Neutrophil (primary cell): ENCODE data around the gene MAPK12.

ENCODE experiments used
- H3K27ac ChIP-seq: fragments of 200-600 bp; sonication (generic); 2 replicates; pipeline ENCODE4 v1.5.1; 2016; ENCODE audit warnings: mild to moderate bottlenecking, moderate library complexity
- H3K27me3 ChIP-seq: fragments of 200-600 bp; sonication (generic); 2 replicates; pipeline ENCODE4 v1.6.0; 2016; ENCODE audit warnings: mild to moderate bottlenecking
- H3K36me3 ChIP-seq: fragments of 200-600 bp; sonication (generic); 2 replicates; pipeline ENCODE4 v1.5.1; 2017
- H3K4me1 ChIP-seq, 2 experiments: fragments of 200-600 bp in 1 of 2; sonication (generic) in 1 of 2; 1 replicate in 1 of 2; 2 replicates in 1 of 2; pipeline versions ENCODE4 v1.5.1 to v1.6.1; 2013 to 2016; ENCODE audit warnings: low read depth in 1 of 2, low read length in 1 of 2, mild to moderate bottlenecking in 1 of 2, moderate library complexity in 1 of 2; ENCODE audit not compliant: control insufficient read depth in 1 of 2, insufficient read depth in 1 of 2
- H3K4me3 ChIP-seq, 2 experiments: fragments of 200-600 bp in 1 of 2; sonication (generic) in 1 of 2; 1 replicate in 1 of 2; 2 replicates in 1 of 2; pipeline ENCODE4 v1.5.1; 2013 to 2016; ENCODE audit warnings: low read depth in 1 of 2, low read length in 1 of 2, mild to moderate bottlenecking in 1 of 2, moderate library complexity in 1 of 2
- H3K9me3 ChIP-seq: fragments of 200-600 bp; sonication (generic); 2 replicates; pipeline ENCODE4 v1.5.1; 2016
- TF ChIP-seq, protein P1 (sequence below): fragments of 200-600 bp; sonication (generic); IDR thresholded peaks from 2 replicates; pipeline ENCODE4 v1.5.1; 2016; ENCODE audit warnings: antibody characterized with exemption

Gene MAPK12

DNA sequence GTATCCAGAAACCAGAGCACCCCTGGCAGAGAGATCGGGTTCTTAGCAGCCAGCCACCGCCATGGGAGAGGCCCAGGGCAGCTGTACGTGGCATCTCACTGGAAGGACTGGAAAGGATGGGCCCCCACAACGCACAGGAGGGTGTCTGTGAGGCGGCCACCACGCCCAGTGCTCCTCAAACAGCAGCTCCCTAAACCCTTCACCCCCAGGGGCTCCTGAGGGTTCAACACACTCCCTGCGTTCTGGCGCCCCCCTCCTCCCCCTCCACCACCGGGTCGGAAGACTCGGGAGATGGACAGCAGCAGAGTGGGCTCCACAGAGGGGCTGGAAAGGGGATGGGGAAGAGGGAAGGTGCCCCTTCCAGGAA, 1.1 kb downstream of the MAPK12 start:
- TF ChIP-seq, protein P1, sequence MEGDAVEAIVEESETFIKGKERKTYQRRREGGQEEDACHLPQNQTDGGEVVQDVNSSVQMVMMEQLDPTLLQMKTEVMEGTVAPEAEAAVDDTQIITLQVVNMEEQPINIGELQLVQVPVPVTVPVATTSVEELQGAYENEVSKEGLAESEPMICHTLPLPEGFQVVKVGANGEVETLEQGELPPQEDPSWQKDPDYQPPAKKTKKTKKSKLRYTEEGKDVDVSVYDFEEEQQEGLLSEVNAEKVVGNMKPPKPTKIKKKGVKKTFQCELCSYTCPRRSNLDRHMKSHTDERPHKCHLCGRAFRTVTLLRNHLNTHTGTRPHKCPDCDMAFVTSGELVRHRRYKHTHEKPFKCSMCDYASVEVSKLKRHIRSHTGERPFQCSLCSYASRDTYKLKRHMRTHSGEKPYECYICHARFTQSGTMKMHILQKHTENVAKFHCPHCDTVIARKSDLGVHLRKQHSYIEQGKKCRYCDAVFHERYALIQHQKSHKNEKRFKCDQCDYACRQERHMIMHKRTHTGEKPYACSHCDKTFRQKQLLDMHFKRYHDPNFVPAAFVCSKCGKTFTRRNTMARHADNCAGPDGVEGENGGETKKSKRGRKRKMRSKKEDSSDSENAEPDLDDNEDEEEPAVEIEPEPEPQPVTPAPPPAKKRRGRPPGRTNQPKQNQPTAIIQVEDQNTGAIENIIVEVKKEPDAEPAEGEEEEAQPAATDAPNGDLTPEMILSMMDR, result no peak
- H3K36me3 ChIP-seq, result no peaks in the 10 kb centered on the region
- no peak overlapping the region for H3K4me3 ChIP-seq
- H3K4me1 ChIP-seq, result peaks cover 0 to 4% of the 10 kb centered on the region in 2 experiments
- H3K27me3 ChIP-seq, result peaks cover 75% of the 10 kb centered on the region
- no peaks in the 10 kb centered on the region for H3K9me3 ChIP-seq
- H3K27ac ChIP-seq, result no peak overlapping the region

DNA sequence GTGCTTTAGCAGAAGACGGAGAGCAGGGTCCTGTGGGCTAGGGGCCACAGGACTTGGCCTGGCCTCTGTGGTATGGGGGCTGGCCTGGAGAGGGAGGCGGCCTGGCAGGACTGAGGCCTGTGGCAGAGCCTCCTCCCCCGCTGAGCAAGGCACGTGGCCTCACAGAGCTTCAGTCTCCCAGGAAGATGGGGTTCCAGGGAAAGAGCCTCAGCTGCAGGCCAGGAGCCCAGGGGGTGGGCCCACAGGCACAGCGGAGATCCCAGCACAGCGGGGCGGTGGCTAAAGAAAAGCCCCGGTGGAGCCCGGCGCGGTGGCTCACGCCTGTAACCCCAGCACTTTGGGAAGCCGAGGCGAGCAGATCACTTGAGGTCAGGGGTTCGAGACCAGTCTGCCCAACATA, 2.2 kb downstream of the MAPK12 start:
- Histone ChIP-seq H3K27me3 (peaks cover 64% of the 10 kb centered on the region), H3K9me3 (no peaks in the 10 kb centered on the region), H3K36me3 (no peaks in the 10 kb centered on the region), H3K4me1 (peaks cover 0 to 4% of the 10 kb centered on the region in 2 experiments), H3K27ac (no peak overlapping the region), H3K4me3 (no peak overlapping the region)
- TF ChIP-seq, protein P1, result no peak

DNA sequence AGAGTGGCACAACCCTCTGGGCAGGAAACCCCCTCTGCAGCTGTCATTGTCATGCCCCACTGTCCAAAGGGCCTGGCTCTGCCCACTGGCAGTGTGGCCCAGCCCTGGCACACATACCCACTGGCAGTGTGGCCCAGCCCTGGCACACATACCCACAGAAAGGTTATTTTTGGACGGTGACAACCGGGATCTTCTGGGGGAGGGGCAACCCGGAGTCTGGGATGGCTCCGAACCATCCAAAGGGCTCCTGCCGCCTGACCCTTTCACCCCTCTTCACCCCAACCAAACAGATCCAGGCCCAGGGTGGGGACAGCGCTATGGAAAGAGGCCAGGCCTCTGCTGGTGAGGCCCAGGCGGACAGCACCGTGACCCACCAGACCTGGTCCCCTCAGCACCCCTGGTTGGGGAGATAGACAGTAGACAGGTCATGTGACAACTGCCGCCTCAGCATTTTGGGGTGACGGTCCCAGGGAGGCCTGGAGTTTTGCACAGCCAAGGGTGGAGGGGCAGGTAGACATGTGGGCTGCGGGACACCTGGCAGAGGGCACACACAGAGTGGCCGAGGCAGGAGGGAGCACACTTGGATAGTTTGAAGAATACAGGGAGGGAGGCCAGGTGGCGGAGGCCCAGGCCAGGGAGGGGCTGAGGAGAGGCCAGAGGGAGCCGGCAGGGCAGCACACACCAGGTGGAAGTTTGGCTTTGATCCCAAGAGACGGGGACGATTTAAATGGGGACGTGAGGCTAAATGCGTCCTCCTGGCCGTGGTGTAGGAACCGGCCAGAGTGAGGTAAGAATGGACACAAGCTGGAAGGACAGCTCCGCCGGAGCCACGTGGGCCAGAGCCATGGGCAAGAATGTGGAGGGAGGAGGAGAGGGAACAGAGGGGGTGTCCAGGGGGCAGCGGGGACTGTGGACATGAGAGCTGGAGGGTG, 2.9 kb downstream of the MAPK12 start:
- Histone ChIP-seq H3K27ac (no peak overlapping the region), H3K4me1 (peaks cover 0 to 4% of the 10 kb centered on the region in 2 experiments), H3K4me3 (no peak overlapping the region), H3K27me3 (peaks cover 57% of the 10 kb centered on the region), H3K36me3 (no peaks in the 10 kb centered on the region), H3K9me3 (no peaks in the 10 kb centered on the region)
- TF ChIP-seq, protein P1, result no peak

DNA sequence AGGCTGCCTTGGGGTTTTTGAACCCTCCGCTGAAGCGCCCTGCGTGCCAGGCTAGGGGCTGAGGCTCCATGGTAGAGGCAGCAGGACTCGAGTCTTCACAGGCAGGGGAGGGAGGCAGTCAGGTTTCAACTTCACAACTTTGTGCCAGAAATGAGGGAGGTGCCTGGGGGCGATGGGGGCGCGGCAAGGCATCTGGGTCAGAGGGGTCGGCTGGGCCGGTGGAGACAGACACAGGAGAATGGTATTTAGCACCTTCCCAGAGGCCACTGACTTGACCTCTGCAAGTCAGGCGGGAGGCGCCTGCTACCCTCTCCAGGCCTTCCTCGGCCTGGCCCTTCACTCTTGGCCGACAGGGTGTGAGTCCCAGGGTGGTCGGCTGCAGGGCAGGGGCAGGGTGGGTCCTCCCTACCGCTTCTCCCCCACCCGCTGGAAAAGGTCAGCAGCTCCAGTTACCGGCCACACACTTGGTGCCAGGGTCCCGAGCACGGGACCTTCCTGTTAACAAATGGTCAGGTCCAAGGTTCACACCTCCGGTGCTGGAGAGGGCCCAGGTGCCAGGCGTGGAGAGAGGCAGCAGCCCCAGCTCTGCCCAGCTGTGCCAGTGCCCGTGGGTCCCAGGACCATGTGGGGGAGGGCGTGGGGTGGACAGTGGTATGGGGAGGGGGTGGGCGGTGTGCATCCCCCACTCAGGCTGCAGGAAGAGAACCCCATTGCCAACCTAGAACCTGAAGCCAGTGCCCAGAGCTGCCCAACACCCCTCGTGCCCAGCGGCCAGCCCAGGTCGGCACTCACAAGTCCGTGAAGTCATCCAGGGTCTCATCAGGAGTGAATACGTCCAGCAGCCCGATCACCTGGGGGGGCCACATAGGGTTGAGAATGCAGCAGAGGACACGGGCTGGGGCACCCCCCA, 3.8 kb downstream of the MAPK12 start:
- Histone ChIP-seq H3K27ac (no peak overlapping the region), H3K4me1 (peaks cover 0 to 4% of the 10 kb centered on the region in 2 experiments), H3K4me3 (no peak overlapping the region), H3K36me3 (no peaks in the 10 kb centered on the region), H3K27me3 (peaks cover 48% of the 10 kb centered on the region), H3K9me3 (no peaks in the 10 kb centered on the region)
- TF ChIP-seq, protein P1, result no peak

DNA sequence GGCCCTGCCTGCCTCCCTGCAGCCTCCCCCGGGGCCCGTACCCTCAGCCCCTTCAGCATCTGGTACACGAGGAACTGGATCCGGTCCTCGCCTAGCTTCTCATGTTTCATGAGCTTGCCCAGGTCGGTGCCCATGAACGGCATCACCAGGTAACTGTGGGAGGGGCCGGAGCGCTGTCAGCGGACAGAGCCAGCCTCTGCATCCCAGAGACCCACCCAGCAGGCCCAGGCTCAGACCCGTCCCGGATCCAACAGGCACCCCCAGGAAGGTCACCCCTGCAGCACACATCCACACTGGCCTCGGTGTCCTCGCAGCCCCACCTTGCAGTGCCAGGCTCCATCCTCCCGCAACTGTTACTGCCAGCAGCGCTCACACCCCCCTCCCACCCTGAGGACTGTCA, 4.4 kb downstream of the MAPK12 start:
- Histone ChIP-seq H3K9me3 (no peaks in the 10 kb centered on the region), H3K4me1 (peaks cover 0 to 4% of the 10 kb centered on the region in 2 experiments), H3K27me3 (peaks cover 41% of the 10 kb centered on the region), H3K4me3 (no peak overlapping the region), H3K36me3 (no peaks in the 10 kb centered on the region), H3K27ac (no peak overlapping the region)
- TF ChIP-seq, protein P1, result no peak
